Esophagus mucosa (tissue), 1 donor: ENCODE measurements around the gene LIPN. TPM values are rescaled to one million over a fixed set of nuclear protein-coding genes. Genes with fewer than 3 reads are reported as not detected.

Experiments used
- ATAC-seq: fragments of 200-7000 bp; cut with Tn5 transposase; one replicate; pipeline ENCODE4 v1.9.1; 2020
- total RNA-seq: library from RNA; stranded (reverse); gene quantifications from one replicate; pipeline ENCODE4 v1.2.4, GENCODE V29; 2023
- donor health status: DM: yes; HTN: yes; CAD: no.

The LIPN gene
- total RNA-seq, 1 donor from 2014 or later: 1.4 TPM

DNA sequence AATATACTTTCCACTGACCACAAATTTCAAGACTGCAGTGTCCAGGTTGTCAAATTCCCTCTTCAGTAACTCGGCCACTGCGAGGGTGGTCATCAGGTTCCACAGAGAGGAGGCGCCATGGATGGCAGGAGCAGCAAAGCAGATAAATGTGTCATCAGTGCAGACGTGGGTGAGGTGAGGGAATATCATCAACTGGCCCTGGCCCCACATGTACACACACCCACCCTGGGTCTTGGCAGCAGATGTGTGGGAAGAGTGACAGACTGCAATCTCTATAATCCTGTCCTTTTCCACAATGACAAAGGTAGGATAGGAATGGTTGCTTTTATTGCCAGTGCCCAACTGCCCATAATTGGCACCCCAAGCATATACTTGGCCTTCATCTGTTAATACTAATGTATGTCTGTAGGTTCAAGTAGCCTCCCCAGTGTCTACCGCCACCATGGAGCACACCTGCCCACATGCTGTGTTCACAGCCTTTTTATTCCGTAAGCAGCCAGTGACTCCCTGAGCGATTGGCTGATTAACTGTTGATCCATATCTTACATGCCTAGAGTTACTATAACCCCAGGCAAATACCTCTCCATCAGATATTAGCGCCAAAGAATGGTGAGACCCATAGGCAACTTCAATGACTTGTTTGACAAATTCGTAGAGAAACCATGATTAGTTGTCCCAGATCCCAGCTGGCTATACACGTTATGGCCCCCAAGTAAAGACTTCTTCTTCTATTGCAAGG lies 26.4 kb downstream of the LIPN start:
- ATAC-seq: no peak

DNA sequence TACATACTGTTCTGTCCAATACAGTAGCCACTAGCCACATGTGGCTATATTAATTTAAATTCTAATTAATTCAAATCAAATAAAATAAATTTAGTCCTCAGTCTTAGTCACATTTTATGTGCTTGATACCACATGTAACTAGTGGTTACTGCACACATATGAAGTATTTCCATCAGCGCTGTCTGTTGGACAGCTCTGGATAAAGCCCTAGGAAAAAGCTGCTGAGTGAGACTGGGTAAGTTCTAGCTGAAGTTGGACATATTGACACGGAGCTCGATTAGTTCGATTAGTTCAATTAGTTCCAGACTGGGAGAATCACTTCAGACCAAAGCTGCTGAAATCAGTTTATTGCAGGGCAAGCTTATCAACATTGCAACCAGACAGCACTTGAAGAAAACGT lies 27.6 kb downstream of the LIPN start:
- ATAC-seq: no peak

DNA sequence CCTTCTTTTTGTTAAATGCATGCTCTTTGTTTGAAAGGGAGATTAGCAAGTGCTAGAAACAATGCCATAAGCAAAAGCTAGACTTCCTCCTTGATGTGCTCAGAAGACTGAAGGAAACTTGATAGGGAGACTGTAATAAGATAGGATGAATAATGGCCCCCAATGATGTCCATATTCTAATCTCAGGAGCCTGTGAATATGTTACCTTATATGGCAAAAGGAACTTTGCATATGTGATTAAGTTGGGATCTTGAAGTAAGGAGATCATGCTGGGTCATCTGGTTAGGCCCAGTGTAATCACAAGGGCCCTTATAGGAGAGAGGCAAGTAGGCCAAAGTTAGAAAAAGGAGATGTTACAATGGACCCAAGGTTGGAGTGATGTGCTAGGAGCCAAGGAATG lies 29.1 kb downstream of the LIPN start:
- no peak for ATAC-seq

DNA sequence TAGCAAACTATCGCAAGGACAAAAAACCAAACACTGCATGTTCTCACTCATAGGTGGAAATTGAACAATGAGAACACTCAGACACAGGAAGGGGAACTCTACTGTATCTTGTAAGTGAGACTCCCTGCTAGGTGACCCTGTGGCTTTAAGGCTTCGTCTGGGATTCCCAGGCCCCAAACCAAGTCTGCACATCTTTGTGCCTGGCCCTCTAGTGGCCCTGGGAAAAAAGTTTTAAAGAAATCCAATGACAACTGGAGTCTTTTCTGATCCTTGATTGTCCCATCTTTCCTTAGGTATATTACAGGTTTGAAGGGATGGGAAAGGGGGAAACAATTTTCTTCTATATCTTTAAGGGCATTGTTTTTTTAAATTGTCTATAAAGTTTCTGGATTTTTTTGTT lies 32.1 kb downstream of the LIPN start:
- ATAC-seq: peak; percentile 46

DNA sequence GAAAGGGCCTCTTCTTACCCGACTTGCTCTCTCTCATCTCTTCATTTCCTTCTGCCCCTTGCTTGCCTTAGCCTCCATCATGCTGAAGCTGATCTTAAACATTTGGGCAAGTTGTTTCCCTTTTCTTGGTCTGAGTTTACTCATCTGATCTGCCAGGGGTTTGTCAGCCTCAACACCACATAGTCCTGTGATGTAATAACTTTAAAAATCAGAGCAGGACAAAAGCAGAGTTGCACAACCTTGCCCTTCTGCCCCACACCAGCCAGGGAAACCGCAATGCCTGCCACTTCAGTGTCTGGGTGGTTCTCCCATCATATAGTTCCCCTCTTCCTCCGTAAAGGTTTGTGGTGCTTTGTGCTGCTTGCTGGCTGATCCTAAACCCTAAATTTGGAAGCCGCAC lies 32.8 kb downstream of the LIPN start:
- ATAC-seq: no peak

DNA sequence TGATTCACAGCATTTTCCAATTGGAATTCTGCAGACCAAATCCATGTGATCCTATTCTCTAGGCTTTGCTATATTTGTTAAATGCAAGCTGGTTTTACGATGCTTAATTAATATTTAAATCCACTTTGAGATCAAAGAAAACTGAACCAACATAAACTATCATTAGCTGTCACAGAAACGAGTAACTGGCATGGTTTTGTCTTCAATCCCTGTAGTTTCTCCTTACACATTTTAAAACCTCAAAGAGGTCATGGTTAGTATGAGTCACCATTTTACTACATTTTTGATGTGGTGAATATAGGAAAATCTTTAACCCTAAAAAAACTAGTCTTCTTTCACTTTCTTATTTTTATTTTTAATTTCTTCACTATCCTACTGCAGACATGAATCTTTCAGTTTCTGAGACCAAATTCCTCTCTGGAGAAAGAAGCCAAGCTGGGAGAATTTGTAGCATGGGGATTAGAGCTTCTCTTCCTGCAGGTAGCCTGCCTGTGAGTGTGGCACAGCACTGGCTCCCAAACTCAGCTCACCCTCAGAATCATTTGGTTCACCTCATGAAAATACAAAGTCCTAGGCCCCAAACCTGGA lies 34.0 kb downstream of the LIPN start:
- ATAC-seq: no peak

DNA sequence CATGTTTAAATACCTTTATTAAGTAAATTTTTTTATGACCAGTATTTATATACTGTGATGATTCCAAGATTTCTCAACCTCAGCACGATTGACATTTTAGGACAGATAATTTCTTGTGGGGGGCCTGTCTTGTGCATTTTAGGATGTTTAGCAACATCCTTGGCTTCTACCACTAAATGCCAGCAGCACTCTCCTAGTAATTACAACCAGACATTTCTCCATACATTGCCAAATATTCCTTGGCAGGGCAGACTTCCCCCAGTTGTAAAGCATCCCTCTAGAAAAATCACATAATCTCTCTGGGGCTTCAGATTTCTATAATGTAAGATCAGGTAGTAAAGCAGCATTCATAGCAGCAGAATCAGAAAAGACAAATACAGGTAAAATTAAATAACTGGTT lies 34.9 kb downstream of the LIPN start:
- ATAC-seq: no peak

DNA sequence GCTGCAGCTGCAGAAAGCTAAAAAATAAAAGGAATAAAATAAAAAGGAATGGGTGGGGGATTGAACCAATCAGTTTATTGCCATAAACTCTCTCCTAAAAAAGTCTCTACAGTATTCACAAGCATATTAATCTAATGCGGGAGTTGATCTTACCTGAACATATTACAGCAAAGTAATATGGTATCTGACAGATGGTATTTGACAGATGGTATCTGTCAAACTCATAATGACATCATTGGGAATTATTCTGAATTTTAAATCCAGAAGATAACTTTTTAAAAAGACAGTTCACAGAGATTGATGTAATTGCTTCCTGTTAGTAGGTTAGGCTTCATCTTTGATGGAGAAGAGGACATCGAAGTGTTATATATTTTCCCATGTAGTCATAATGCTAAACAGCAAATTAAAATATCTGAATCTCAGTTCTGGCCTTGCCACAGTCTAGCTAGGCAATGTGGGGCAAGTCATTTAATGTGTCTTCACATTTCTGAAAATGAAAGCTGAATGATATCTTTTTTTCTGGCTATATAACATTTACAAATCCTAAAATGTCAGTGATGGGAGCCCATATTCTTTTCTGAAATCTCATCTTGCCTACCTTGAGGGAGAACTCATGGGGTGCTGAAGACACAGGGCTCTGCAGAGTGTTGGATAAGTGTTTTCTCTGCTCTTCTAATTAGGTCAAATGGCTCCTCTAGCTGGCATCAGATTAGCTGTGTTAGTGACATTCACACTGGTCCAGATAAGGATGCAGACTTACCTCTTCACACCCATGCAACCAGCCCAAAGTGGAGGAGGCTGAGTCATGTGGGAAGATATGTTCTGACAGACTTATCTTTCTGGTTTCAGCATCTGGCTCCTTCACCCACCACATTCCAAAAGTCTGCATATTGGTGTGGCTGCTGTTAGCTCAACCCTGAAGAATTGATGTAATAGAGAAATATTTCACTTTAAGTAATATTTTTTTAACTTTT lies 40.6 kb downstream of the LIPN start:
- ATAC-seq: no peak

DNA sequence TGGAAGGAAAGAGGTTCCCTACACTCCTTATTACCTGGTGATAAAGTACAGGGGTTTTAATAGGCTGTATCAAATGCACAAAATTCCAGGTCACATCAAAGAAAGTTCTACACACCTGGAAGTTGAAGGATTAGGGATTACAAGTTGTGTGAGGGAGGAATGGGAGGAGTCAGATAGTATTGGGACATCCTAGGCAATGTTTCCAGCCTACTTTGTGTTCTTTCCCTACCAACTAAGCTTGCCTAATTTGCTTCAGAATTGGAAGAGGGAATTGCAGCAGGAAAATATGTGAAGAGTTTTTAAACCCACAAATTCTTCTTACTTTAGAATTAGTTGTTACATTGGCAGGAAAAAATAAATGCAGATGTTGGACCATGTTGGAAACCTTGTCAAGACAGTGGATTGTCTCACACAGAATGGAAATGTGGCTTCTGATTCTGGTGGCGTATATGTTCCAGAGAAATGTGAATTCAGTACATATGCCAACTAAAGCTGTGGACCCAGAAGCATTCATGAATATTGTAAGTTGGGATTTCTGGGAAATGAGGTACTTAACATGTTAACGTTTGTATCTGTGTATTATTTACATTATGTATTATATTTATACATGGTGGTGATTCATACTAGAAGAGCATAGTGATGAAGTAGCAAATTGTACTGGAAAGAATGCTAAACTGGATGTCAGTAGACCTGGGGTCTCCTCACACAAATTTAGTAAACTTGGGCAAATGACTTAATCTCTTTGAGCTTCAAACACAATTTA lies 42.9 kb downstream of the LIPN start, which contains the start of gene LIPM:
LIPM (plus strand) TSS at position 208 of the 763 bp plus-strand sequence; CDS start at position 375, 167 bp downstream.
- no peak for ATAC-seq

DNA sequence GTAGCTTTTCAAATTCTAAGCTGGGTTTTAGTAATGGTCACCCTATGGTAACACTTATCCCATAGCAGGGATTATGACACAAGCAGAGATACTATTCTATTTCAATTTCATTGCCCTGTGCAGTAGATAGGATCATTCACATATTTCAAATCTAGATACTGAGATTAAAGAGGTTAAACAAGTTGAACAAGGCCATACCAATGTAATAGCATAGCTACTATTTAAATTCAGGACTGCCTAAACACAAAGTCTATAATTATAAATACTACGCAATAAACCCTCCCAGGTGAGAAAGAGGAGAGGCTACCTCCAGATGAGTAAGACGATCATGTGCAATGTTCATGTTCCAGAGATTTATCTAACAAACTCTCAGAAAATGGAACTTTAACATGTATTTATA lies 43.8 kb downstream of the LIPN start:
- peak; percentile 47 for ATAC-seq

DNA sequence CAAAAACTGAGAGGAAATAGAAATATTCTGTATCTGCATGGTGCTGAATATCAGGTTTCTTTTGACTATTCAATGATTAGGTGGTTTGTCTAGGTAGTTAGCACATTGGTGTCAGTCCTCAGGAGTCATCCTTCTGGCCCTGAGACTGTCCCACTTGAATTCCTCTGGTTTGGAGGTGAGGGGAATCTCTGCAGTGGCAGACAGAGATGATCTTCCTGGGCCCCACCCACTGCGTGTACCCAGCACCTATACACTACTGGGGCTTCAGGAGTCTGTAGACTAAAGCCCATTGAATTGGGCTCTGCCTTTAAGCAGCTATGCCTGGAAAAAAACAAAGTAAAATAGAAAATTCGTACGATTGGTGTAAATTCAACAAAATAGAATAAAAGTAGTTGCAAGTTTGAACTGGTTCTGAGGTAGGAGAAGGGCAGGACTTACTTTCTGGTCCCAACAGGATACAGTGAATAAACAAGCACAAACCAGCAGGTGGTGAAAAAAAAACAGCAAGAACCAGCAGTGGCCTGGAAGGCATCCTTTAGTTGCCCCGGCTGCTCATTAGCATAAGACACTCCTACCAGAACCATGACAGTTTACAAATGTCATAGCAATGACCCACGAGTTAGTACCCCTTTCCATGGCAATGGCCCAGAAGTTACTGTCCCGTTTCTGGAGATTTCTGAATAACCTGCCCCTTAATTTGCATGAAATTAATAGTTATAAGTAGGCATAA lies 44.4 kb downstream of the LIPN start:
- no peak for ATAC-seq

DNA sequence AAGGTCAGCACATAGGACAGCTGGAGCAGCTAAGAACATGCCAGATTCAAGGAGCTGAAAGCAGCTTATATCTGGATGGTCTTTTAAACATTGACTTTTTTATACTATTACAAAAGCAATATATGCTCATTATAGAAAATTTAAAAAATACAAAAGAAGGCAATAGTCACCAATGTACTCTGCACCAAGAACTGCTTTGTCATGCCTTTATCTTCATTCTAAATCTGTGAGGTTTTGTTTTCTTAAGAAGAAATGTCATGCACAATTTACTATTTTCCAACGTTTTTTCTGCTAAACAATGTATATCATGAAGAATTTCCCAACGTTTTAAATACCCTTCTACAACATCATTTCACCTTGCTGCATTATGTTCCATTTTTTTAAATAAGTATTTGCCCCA lies 45.5 kb downstream of the LIPN start:
- ATAC-seq: no peak

DNA sequence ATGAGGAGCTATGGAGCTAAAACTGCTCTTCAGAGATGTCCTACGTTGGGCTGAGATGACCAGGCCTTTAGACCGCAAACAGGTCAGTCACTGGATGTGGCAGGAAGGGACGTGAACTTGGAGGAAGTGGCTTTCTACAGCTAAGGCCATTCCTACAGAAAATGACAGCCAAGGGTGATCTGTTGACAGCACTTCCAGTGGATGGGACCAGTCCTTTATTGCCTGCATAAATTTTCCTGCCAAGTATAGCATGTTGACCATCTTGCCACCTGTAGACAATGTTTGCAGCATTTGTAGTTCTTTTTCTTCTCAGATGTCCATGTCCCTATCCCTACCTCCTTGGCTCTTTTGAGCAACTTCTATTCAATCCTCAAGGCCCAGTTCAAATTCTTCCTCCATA lies 46.1 kb downstream of the LIPN start:
- ATAC-seq: no peak

DNA sequence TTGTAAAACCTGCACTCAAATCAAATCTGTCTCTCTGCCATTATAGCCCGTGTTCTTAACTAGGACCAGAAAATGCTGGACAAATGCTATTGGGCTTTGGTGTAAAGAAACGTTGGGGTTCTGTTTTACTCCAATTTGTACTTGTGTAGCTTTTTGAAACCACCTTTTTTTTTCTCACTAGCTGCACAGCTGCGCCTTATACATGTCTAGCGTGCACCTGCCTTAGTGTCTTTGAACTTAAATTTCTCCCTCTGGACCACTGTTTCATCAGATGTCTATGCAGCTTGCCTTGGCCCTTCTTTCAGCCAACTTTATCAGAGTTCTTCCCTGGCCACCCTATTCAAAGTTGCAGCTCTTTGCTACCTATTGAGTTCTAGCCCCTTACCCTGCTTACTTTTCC lies 49.8 kb downstream of the LIPN start:
- no peak for ATAC-seq

DNA sequence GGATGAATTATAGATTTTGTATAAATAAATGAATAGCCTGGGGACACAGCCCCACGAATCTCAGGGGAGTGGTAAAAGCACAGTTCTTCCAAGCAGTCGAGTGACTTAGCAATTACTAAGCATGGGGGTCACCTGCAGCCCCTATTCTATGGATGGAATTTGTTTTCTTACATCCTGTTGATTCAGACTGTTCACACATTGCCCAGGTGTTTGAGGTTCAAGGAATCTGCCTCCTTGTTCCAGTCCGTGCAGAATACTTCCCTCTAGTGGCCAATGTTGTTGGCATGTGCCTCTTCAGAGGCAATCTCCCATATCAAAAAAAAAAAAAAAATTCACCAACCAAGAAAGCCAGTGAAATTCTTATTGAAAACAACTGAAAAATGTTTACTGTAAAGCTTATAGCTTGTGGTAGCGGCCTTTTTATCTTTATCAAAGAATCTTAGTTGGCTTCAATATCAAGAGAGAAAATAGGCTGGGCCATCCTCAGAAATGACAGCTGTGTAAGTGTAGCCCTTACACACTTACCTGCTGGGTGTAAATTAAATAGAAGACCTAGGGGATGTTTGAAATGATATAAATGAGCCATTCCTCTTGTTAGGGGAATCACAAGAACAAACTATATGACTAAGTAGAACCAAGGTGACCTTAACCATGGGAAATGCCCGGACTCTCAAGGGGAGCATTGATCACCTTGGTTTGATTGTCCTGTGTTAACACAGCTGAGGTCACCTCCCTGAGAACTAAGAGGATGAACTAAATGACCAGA lies 50.6 kb downstream of the LIPN start:
- peak; percentile 79 for ATAC-seq

DNA sequence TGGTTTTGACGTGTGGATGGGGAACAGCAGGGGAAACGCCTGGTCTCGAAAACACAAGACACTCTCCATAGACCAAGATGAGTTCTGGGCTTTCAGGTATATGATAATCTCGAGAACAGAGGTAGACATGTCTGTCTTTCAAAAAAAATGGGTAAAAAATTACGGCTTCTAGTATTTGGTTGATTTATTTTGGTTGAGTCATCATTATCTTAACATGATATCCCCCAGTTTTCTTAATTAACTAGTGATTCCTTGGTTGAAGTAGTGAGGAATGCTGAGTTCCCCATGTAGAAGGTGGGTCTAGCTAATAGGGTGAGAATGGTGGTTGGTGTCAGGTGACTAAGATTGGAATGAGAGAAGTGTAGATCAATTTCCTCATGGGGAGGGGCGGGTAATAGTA lies 53.4 kb downstream of the LIPN start:
- no peak for ATAC-seq

DNA sequence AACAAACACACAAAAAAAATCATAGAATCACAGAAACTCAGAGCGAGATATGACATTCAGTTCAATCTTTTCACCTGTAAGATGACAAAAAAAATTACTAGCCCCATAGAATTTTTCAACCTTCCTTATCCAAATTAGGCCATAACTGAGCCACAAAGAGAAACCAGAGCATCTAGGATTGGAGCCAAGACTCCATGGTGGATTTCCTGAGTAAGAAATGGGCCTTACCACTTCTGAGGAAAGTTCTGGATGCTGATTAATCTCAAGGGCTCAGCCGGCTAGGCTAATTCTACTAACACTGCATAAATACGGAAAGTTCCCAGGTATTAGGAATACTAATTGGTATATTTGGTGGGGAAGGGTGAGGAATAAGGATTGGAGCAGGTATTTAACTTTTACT lies 59.5 kb downstream of the LIPN start:
- ATAC-seq: no peak

DNA sequence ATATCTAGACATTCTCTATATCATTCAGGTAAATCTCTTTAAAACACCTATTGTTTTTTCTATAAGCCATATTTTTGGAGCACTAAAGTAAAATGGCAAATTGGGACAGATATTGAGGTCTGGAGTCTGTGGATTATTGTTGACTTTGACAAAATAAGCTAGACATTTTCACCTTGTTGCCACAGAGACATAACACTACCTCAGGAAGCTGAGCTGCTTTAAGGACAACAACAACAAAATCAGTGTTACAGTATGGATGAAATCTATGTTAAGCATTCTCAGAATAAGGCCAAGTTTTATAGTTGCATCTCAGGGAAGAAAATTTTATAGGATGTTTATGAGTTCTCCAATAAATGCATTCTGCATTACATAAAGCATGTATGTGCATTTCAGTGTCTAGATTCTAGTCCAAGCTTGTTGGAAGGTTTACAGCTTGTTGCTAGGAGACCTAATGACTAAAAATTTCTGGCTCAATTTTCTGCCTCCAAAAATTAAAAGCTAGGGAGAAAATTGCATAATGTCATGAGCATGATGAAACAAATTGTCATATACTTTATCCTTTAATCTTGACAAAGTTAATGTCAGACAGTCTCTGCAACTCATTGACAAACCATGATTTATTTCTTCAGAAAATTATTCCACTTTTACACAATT lies 61.1 kb downstream of the LIPN start:
- ATAC-seq: peak; percentile 80

DNA sequence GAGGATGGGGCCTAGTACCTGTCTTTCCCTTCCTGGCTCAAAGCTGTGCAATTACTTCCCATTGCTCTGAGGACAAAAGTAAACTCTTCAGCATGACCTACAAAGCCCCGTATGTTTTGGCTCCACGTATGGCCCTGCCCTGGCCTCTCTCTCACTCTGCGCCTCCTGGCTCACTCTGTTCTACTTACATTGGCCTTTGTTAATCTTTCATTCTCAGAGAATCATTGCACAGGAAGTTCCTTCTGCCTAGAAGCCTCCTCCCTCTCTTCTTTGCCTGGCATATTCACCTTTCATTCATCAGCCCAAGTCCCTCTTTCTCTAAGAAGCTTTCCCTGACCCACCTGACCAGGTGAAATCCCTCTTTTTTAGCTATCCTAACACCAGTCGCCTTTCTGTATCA lies 66.6 kb downstream of the LIPN start:
- no peak for ATAC-seq

DNA sequence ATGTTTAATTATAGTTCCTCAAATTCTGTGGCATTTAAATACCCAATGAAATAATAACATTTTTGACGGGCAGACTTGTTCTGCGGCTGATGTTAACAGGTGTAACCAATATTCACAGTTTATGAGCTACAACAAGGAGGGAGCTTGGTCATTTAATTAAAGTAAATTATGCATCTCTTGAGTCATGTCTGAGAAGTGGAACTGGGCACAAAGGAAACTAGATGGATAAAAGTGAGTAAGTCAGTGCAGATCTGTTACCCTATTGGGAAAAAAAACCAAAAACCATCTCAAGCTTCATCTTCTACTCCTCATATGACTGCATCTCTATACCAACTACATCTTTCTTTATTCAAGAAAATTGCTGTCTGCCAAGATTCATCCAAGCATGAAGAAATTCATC lies 67.9 kb downstream of the LIPN start:
- ATAC-seq: no peak

DNA sequence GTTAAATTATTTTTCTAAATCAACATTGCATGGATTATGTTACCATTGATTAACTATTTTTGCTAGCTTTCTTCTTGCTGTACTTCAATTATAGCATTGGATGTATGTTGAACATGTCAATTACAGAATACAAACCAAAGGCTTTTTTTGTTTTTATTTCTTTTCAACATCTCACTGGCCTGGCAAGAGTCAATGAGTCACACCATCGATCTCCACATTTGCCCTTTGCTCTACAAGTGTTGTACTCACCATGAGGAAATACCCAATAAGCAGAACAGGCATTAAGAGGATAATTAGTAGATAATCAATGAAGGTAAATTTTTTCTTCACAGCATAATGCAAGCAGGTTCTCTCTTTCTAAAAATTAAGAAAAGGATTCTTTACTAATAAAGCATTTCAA lies 68.5 kb downstream of the LIPN start:
- no peak for ATAC-seq
